ENCODE measurements around the gene BZW2.
"Not testable (repeated sequence)": the region's sequence is repeated elsewhere in the genome, so short reads cannot be mapped to it uniquely, and the experiment has no call there.

BZW2 gene

GRCh38 chr7:16644636-16645592 is 1.1 kb upstream of the BZW2 start:
- peak; percentile 41 for DNase-seq (ENCODE audit: low read depth)

- DNase-seq (ENCODE audit: low read depth), result no peak
Measured at GRCh38 chr7:16646472-16647072, 591 bp downstream of the BZW2 start.

GRCh38 chr7:16647435-16647960 is 1.5 kb downstream of the BZW2 start:
- DNase-seq (ENCODE audit: low read depth), result no peak

- no peak for DNase-seq (ENCODE audit: low read depth)
Measured at GRCh38 chr7:16648551-16648950, 2.6 kb downstream of the BZW2 start.

GRCh38 chr7:16649196-16649595 is 3.2 kb downstream of the BZW2 start:
- DNase-seq (ENCODE audit: low read depth), result no peak

- no peak for DNase-seq (ENCODE audit: low read depth)
Measured at GRCh38 chr7:16650266-16650665, 4.3 kb downstream of the BZW2 start.

- DNase-seq (ENCODE audit: low read depth), result no peak
Measured at GRCh38 chr7:16651396-16652239, 5.6 kb downstream of the BZW2 start.

GRCh38 chr7:16652240-16652583 is 6.2 kb downstream of the BZW2 start:
- DNase-seq (ENCODE audit: low read depth), result no peak

- DNase-seq (ENCODE audit: low read depth), result no peak
Measured at GRCh38 chr7:16652888-16653287, 6.9 kb downstream of the BZW2 start.

- DNase-seq (ENCODE audit: low read depth), result no peak
Measured at GRCh38 chr7:16655394-16655793, 9.4 kb downstream of the BZW2 start.

GRCh38 chr7:16656141-16656540 is 10.2 kb downstream of the BZW2 start:
- no peak for DNase-seq (ENCODE audit: low read depth)

- no peak for DNase-seq (ENCODE audit: low read depth)
Measured at GRCh38 chr7:16657656-16658279, 11.8 kb downstream of the BZW2 start.

- DNase-seq (ENCODE audit: low read depth), result not testable (repeated sequence)
Measured at GRCh38 chr7:16659854-16660497, 14.0 kb downstream of the BZW2 start.

GRCh38 chr7:16660702-16661464 is 14.9 kb downstream of the BZW2 start:
- DNase-seq (ENCODE audit: low read depth), result no peak

GRCh38 chr7:16661924-16662323 is 15.9 kb downstream of the BZW2 start:
- DNase-seq (ENCODE audit: low read depth), result no peak

- no peak for DNase-seq (ENCODE audit: low read depth)
Measured at GRCh38 chr7:16667355-16667754, 21.4 kb downstream of the BZW2 start.

GRCh38 chr7:16668049-16668858 is 22.3 kb downstream of the BZW2 start:
- no peak for DNase-seq (ENCODE audit: low read depth)

- DNase-seq (ENCODE audit: low read depth), result no peak
Measured at GRCh38 chr7:16668978-16669377, 23.0 kb downstream of the BZW2 start.

- no peak for DNase-seq (ENCODE audit: low read depth)
Measured at GRCh38 chr7:16669581-16669980, 23.6 kb downstream of the BZW2 start.

- DNase-seq (ENCODE audit: low read depth), result no peak
Measured at GRCh38 chr7:16670021-16670420, 24.0 kb downstream of the BZW2 start.

All from activated T-helper 1 cell treated with Interleukin-2 at 50 U/mL for 16 hours (primary cell).